ENCODE results near the gene MZF1. TPM values are rescaled to one million over a fixed set of nuclear protein-coding genes. Genes with fewer than 3 reads are reported as not detected.

The MZF1 gene
- total RNA-seq, 1 experiment from 2014 or later, result 20.4 TPM

DNA sequence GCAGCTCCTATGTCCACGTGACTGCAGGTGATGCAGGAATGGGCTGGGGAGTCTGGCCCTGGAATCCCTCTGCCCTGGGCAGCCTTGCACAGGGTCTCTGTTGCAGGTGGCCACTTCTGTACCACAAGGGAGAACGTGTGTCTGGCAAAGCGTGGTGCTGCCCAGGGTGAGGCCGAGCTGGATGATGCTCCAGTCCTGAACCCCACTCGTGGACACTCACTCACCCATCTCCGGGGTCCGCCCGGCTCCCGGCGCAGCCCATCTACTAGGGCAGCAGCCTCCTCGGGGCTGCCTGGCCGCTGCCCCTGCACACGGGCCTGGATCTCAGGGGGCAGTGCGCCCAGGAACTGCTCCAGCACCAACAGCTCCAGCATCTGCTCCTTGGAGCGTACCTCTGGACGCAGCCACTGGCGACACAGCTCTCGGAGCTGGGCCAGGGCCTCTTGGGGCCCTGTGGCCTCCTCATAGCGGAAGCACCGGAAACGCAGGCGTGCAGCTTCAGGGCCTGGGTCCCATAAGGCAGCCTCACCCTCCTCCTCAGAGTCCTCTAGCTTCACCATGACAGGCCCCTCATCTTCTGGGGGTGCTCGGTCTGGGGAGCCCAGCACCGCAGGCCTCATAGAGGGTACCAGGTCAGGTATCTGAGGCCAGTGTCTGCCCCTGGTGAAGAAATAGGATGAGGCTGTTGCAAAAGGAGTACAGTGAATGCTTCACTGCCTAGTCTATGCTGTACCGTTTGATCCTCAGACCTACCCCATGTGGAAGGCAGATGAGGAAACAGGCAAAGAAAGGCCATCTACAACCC is 2.2 kb downstream of the MZF1 start:
- H3K4me1 ChIP-seq, result no peaks in the 10 kb centered on the region
- no peak for DNase-seq
- no TSS peak for BruUV-seq (replicated peaks)
- intact Hi-C loops (cut with micrococcal nuclease; ENCODE audit: unreplicated experiment), result no loop called here
- TF ChIP-seq, protein P1, sequence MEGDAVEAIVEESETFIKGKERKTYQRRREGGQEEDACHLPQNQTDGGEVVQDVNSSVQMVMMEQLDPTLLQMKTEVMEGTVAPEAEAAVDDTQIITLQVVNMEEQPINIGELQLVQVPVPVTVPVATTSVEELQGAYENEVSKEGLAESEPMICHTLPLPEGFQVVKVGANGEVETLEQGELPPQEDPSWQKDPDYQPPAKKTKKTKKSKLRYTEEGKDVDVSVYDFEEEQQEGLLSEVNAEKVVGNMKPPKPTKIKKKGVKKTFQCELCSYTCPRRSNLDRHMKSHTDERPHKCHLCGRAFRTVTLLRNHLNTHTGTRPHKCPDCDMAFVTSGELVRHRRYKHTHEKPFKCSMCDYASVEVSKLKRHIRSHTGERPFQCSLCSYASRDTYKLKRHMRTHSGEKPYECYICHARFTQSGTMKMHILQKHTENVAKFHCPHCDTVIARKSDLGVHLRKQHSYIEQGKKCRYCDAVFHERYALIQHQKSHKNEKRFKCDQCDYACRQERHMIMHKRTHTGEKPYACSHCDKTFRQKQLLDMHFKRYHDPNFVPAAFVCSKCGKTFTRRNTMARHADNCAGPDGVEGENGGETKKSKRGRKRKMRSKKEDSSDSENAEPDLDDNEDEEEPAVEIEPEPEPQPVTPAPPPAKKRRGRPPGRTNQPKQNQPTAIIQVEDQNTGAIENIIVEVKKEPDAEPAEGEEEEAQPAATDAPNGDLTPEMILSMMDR (IDR thresholded peaks at IDR 0.05; ENCODE audit: insufficient read depth in 1 of 2, low read depth in 1 of 2, low read length in 1 of 2, severe bottlenecking in 1 of 2, unreplicated experiment in 1 of 2), result no peak
- H3K27me3 ChIP-seq (replicated peaks; ENCODE audit: control insufficient read depth, insufficient read depth, low read length), result no peaks in the 10 kb centered on the region
- CTCF ChIA-PET, result no interaction called here
- peaks cover 17% of the 10 kb centered on the region for H3K4me1 Mint-ChIP-seq (ENCODE audit: low read depth, unreplicated experiment)
- H3K4me3 ChIP-seq (ENCODE audit: low read depth, low read length), result no peak overlapping the region
- H3K36me3 Mint-ChIP-seq (ENCODE audit: insufficient read depth, unreplicated experiment), result peaks cover 46% of the 10 kb centered on the region
- no peaks in the 10 kb centered on the region for H3K27me3 Mint-ChIP-seq (ENCODE audit: insufficient read depth, unreplicated experiment)
- no peak overlapping the region for H3K27ac Mint-ChIP-seq (ENCODE audit: unreplicated experiment)
- no peaks in the 10 kb centered on the region; the same call in 1 of the 2 replicates for H3K36me3 ChIP-seq (ENCODE audit: control insufficient read depth, insufficient read depth, low read length)
- H3K9me3 ChIP-seq, result no peaks in the 10 kb centered on the region
- POLR2A ChIA-PET, result interaction anchor here (1.3 kb wide), 1 partner anchor 12 kb away, joined by 5 read pairs; no protein-coding TSS in a partner anchor
- H3K9me3 Mint-ChIP-seq (ENCODE audit: unreplicated experiment), result no peaks in the 10 kb centered on the region
- no peak overlapping the region for H3K4me3 Mint-ChIP-seq (ENCODE audit: unreplicated experiment)

DNA sequence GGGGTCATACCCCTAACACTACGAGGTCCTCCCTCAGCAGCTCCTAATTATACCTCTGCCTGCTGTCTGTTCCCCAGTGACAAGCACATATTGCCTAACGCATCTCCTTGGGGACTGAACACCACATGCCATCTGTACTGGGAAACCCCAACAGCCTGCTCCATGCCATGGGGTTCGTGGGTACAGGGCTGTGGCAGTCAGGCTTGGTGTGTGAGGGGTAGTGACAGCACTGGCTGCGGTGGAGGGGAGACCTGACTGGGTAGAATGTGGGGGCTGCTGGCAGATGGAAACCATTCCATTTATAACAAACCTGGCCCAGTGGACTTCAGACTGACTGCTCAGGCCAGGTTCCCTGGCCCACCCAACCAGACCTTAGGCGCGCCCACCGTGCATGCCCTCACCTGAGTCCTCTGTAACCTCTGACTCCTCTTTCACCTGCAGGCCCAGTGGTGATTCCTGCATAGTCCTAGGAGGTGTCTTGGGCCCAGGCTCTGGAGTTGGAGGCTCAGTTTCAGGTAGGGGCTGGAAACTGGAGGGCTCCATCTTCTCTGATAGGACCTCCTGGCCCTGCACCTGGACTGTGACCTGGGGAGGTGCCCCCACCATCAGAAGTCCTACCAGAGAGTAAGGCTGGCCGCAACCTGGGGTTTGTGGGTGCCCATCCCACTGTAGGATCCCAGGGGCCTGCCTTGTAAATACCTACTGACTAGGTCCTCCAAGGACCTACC is 3.0 kb downstream of the MZF1 start:
- Histone ChIP-seq H3K27me3 (replicated peaks; ENCODE audit: control insufficient read depth, insufficient read depth, low read length) (no peaks in the 10 kb centered on the region), H3K4me1 (no peaks in the 10 kb centered on the region), H3K36me3 (ENCODE audit: control insufficient read depth, insufficient read depth, low read length) (no peaks in the 10 kb centered on the region; the same call in 1 of the 2 replicates), H3K9me3 (no peaks in the 10 kb centered on the region), H3K4me3 (ENCODE audit: low read depth, low read length) (no peak overlapping the region)
- Mint-ChIP-seq H3K4me3 (ENCODE audit: unreplicated experiment) (no peak overlapping the region), H3K27me3 (ENCODE audit: insufficient read depth, unreplicated experiment) (no peaks in the 10 kb centered on the region), H3K4me1 (ENCODE audit: low read depth, unreplicated experiment) (peaks cover 17% of the 10 kb centered on the region), H3K27ac (ENCODE audit: unreplicated experiment) (no peak overlapping the region), H3K9me3 (ENCODE audit: unreplicated experiment) (no peaks in the 10 kb centered on the region), H3K36me3 (ENCODE audit: insufficient read depth, unreplicated experiment) (peaks cover 50% of the 10 kb centered on the region)
- POLR2A ChIA-PET, result no interaction called here
- BruUV-seq (replicated peaks), result no TSS peak
- intact Hi-C loops (cut with micrococcal nuclease; ENCODE audit: unreplicated experiment), result no loop called here
- peak in 1 of 2 experiments; percentile 32 for DNase-seq
- CTCF ChIA-PET, result no interaction called here
- TF ChIP-seq, protein P1 (IDR thresholded peaks at IDR 0.05; ENCODE audit: insufficient read depth in 1 of 2, low read depth in 1 of 2, low read length in 1 of 2, severe bottlenecking in 1 of 2, unreplicated experiment in 1 of 2), result no peak

DNA sequence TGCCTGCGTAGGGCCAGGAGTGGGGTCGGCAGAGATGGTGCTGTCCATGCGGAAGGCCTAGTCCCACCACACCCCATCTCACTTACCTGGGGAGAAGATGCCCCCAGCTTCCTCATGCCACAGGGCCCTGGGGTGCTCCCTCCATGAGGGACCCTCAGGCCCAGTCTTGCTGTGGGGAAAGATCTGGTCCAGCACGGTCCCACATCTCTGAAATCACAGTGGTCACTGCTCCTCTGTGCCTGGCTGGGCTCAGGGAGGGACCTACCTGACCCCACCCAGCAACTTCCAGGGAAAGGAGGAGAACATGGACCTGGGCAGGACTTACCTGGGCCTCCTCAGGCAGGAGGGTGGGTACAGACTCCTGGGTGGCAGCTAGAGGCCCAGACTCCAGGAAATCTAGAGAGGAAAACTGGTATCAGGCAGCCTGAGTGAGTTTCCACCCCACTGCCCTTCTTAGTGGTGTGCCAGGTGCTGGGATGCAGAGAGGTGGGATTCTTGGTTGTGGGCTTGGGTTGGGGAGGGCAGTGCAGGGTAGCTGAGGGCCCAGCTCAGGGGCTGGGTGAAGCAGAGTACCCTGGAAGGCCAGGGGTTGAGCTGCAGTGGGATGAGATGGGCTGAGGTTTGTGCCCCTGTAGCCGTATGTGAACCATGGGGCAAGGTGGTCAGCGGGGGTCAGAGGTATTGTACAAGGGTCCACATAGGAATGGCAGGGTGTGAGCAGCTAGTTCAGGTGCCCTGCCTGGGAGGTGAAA is 3.8 kb downstream of the MZF1 start:
- no peak for DNase-seq
- no TSS peak for BruUV-seq (replicated peaks)
- Histone ChIP-seq H3K4me1 (no peaks in the 10 kb centered on the region), H3K36me3 (ENCODE audit: control insufficient read depth, insufficient read depth, low read length) (no peaks in the 10 kb centered on the region; the same call in 1 of the 2 replicates), H3K4me3 (ENCODE audit: low read depth, low read length) (no peak overlapping the region), H3K27me3 (replicated peaks; ENCODE audit: control insufficient read depth, insufficient read depth, low read length) (no peaks in the 10 kb centered on the region), H3K9me3 (no peaks in the 10 kb centered on the region)
- TF ChIP-seq, protein P1 (IDR thresholded peaks at IDR 0.05; ENCODE audit: insufficient read depth in 1 of 2, low read depth in 1 of 2, low read length in 1 of 2, severe bottlenecking in 1 of 2, unreplicated experiment in 1 of 2), result no peak
- Mint-ChIP-seq H3K27ac (ENCODE audit: unreplicated experiment) (no peak overlapping the region), H3K4me3 (ENCODE audit: unreplicated experiment) (no peak overlapping the region), H3K27me3 (ENCODE audit: insufficient read depth, unreplicated experiment) (no peaks in the 10 kb centered on the region), H3K9me3 (ENCODE audit: unreplicated experiment) (no peaks in the 10 kb centered on the region), H3K36me3 (ENCODE audit: insufficient read depth, unreplicated experiment) (peaks cover 55% of the 10 kb centered on the region), H3K4me1 (ENCODE audit: low read depth, unreplicated experiment) (peaks cover 20% of the 10 kb centered on the region)
- CTCF ChIA-PET, result no interaction called here
- intact Hi-C loops (cut with micrococcal nuclease; ENCODE audit: unreplicated experiment), result no loop called here
- POLR2A ChIA-PET, result no interaction called here
